Mammary epithelial cell (primary cell): ENCODE data around the gene CDKN2B-AS1.

Experiments used
- CTCF ChIP-seq, 2 donors: IDR thresholded peaks in 1 of 2; conservative IDR thresholded peaks in 1 of 2; 2 replicates each; pipeline ENCODE4 v1.5.1; 2011 to 2012; ENCODE audit warnings: inconsistent platforms in 2 of 2, low read length in 2 of 2, mild to moderate bottlenecking in 2 of 2, control low read depth in 1 of 2, low read depth in 1 of 2; ENCODE audit not compliant: insufficient read depth in 1 of 2; ENCODE audit errors: extremely low read depth in 1 of 2
- EZH2 ChIP-seq: IDR thresholded peaks from 2 replicates; pipeline ENCODE4 v1.6.1; 2012; ENCODE audit warnings: low read length, inconsistent platforms, borderline replicate concordance

- TF ChIP-seq CTCF (conservative IDR thresholded peaks at IDR 0.05 in 1 of 2, IDR thresholded peaks at IDR 0.05 in 1 of 2; ENCODE audit: extremely low read depth in 1 of 2, insufficient read depth in 1 of 2, low read depth in 1 of 2, low read length in 2 of 2) (no peak), EZH2 (no peak)
Observed at GRCh38 chr9:22131817-22132216, 137.2 kb downstream of the CDKN2B-AS1 start.
